ENCODE data around the gene POU6F2.
"Not testable (repeated sequence)": the region's sequence is repeated elsewhere in the genome, so short reads cannot be mapped to it uniquely, and the experiment has no call there.

The POU6F2 gene

GRCh38 chr7:38936641-38937040 lies 41.1 kb upstream of the POU6F2 start:
- no peak for DNase-seq (ENCODE audit: low spot score)
- no peak for TF ChIP-seq CTCF (IDR thresholded peaks at IDR 0.05; ENCODE audit: extremely low read depth, insufficient read depth, missing control alignments)
- in situ Hi-C loops (cut with MboI; ENCODE audit: low pct_unique_long_range_greater_than_20kb, low sequenced_read_pairs, unreplicated experiment) = no loop called here

- no peak for TF ChIP-seq CTCF (IDR thresholded peaks at IDR 0.05; ENCODE audit: extremely low read depth, insufficient read depth, missing control alignments)
- DNase-seq (ENCODE audit: low spot score) = no peak
- in situ Hi-C loops (cut with MboI; ENCODE audit: low pct_unique_long_range_greater_than_20kb, low sequenced_read_pairs, unreplicated experiment) = no loop called here
These were observed 39.7 kb upstream of the POU6F2 start for GRCh38 chr7:38938001-38938485.

GRCh38 chr7:38938589-38938988 lies 39.1 kb upstream of the POU6F2 start:
- in situ Hi-C loops (cut with MboI; ENCODE audit: low pct_unique_long_range_greater_than_20kb, low sequenced_read_pairs, unreplicated experiment) = no loop called here
- TF ChIP-seq CTCF (IDR thresholded peaks at IDR 0.05; ENCODE audit: extremely low read depth, insufficient read depth, missing control alignments) = no peak

GRCh38 chr7:38940774-38941173 lies 36.9 kb upstream of the POU6F2 start:
- no peak for TF ChIP-seq CTCF (IDR thresholded peaks at IDR 0.05; ENCODE audit: extremely low read depth, insufficient read depth, missing control alignments)
- no peak for DNase-seq (ENCODE audit: low spot score)
- in situ Hi-C loops (cut with MboI; ENCODE audit: low pct_unique_long_range_greater_than_20kb, low sequenced_read_pairs, unreplicated experiment) = no loop called here

More at GRCh38 chr7:38938589-38938988, 39.1 kb upstream of the POU6F2 start:
- no peak for DNase-seq (ENCODE audit: low spot score)

- in situ Hi-C loops (cut with MboI; ENCODE audit: low pct_unique_long_range_greater_than_20kb, low sequenced_read_pairs, unreplicated experiment) = no loop called here
- no peak for TF ChIP-seq CTCF (IDR thresholded peaks at IDR 0.05; ENCODE audit: extremely low read depth, insufficient read depth, missing control alignments)
- DNase-seq (ENCODE audit: low spot score) = no peak
These were observed 35.2 kb upstream of the POU6F2 start for GRCh38 chr7:38942431-38943051.

GRCh38 chr7:38947541-38947940 lies 30.2 kb upstream of the POU6F2 start:
- in situ Hi-C loops (cut with MboI; ENCODE audit: low pct_unique_long_range_greater_than_20kb, low sequenced_read_pairs, unreplicated experiment); DNase-seq (ENCODE audit: low spot score): not testable (repeated sequence)

GRCh38 chr7:38950309-38950708 lies 27.4 kb upstream of the POU6F2 start:
- TF ChIP-seq CTCF (IDR thresholded peaks at IDR 0.05; ENCODE audit: extremely low read depth, insufficient read depth, missing control alignments) = no peak
- in situ Hi-C loops (cut with MboI; ENCODE audit: low pct_unique_long_range_greater_than_20kb, low sequenced_read_pairs, unreplicated experiment) = no loop called here
- no peak for DNase-seq (ENCODE audit: low spot score)
